Measurements from ENCODE around the gene PTPRM. TPM values are rescaled to one million over a fixed set of nuclear protein-coding genes. Genes with fewer than 3 reads are reported as not detected.

PTPRM gene
- total RNA-seq, 4 donors from 2014 or later = 22.5 to 92.5 (median 39.2) TPM

GRCh38 chr18:8359481-8359880 lies 792.4 kb downstream of the PTPRM start:
- intact Hi-C loops (cut with DNase I; ENCODE audit: low total_unique reads) (no loop called here), in situ Hi-C loops (cut with MboI; ENCODE audit: low pct_ligation_motif_present in 1 of 4, low pct_unique_long_range_greater_than_20kb in 1 of 4, low sequenced_read_pairs in 3 of 4) (no loop called here)
- Histone ChIP-seq H3K27me3 (no peaks in the 10 kb centered on the region), H3K4me1 (no peaks in the 10 kb centered on the region), H3K9me3 (no peaks in the 10 kb centered on the region), H3K27ac (no peak overlapping the region), H3K36me3 (no peaks in the 10 kb centered on the region), H3K4me3 (no peak overlapping the region)
- TF ChIP-seq POLR2A (IDR thresholded peaks at IDR 0.05) (no peak), EP300 (IDR thresholded peaks at IDR 0.05; ENCODE audit: low read depth) (no peak), POLR2AphosphoS5 (IDR thresholded peaks at IDR 0.05) (no peak), CTCF (IDR thresholded peaks at IDR 0.05) (no peak)
- DNase-seq = no peak
- WGBS, 2 donors (ENCODE audit: low coverage in 1 of 2) = 91% methylated on average over 8 of the region's 8 CpGs; no CpG with 5 or more reads in 1 of the 2 donors

- Histone ChIP-seq H3K4me1 (peaks cover 0 to 3% (median under 1%) of the 10 kb centered on the region in 4 donors), H3K4me3 (no peak overlapping the region), H3K27ac (no peak overlapping the region), H3K27me3 (peaks cover 7% of the 10 kb centered on the region), H3K36me3 (no peaks in the 10 kb centered on the region), H3K9me3 (no peaks in the 10 kb centered on the region)
- DNase-seq = no peak
- no peak for TF ChIP-seq EP300 (IDR thresholded peaks at IDR 0.05; ENCODE audit: low read depth)
- TF ChIP-seq POLR2AphosphoS5 (IDR thresholded peaks at IDR 0.05) = no peak
- in situ Hi-C loops (cut with MboI; ENCODE audit: low pct_ligation_motif_present in 1 of 4, low pct_unique_long_range_greater_than_20kb in 1 of 4, low sequenced_read_pairs in 3 of 4) = no loop called here
- intact Hi-C loops (cut with DNase I; ENCODE audit: low total_unique reads) = no loop called here
- 81 to 94% methylated on average over 2 to 5 of the region's 5 CpGs for WGBS, 2 donors (ENCODE audit: low coverage in 1 of 2)
These were observed 794.9 kb downstream of the PTPRM start for GRCh38 chr18:8361941-8362471.

- 75 to 86% methylated on average over 2 to 5 of the region's 5 CpGs for WGBS, 2 donors (ENCODE audit: low coverage in 1 of 2)
- intact Hi-C loops (cut with DNase I; ENCODE audit: low total_unique reads) (no loop called here), in situ Hi-C loops (cut with MboI; ENCODE audit: low pct_ligation_motif_present in 1 of 4, low pct_unique_long_range_greater_than_20kb in 1 of 4, low sequenced_read_pairs in 3 of 4) (no loop called here)
- peaks cover 11% of the 10 kb centered on the region for H3K27me3 ChIP-seq
- peaks cover 0 to 10% (median 4%) of the 10 kb centered on the region in 4 donors for H3K4me1 ChIP-seq
- no peak for DNase-seq
- no peak overlapping the region for H3K27ac ChIP-seq
- TF ChIP-seq POLR2A (IDR thresholded peaks at IDR 0.05) (no peak), CTCF (IDR thresholded peaks at IDR 0.05) (no peak), POLR2AphosphoS5 (IDR thresholded peaks at IDR 0.05) (no peak), EP300 (IDR thresholded peaks at IDR 0.05; ENCODE audit: low read depth) (no peak)
- no peak overlapping the region for H3K4me3 ChIP-seq
- H3K9me3 ChIP-seq = no peaks in the 10 kb centered on the region
- no peaks in the 10 kb centered on the region for H3K36me3 ChIP-seq
These were observed 795.7 kb downstream of the PTPRM start for GRCh38 chr18:8362863-8363262.

- 63 to 67% methylated on average over 2 of the region's 2 CpGs for WGBS, 2 donors (ENCODE audit: low coverage in 1 of 2)
- H3K9me3 ChIP-seq = no peaks in the 10 kb centered on the region
- no peaks in the 10 kb centered on the region for H3K36me3 ChIP-seq
- no peak for DNase-seq
- H3K4me3 ChIP-seq = no peak overlapping the region
- TF ChIP-seq POLR2AphosphoS5 (IDR thresholded peaks at IDR 0.05) (no peak), EP300 (IDR thresholded peaks at IDR 0.05; ENCODE audit: low read depth) (no peak), POLR2A (IDR thresholded peaks at IDR 0.05) (no peak), CTCF (IDR thresholded peaks at IDR 0.05) (no peak)
- peaks cover 0 to 10% (median 4%) of the 10 kb centered on the region in 4 donors for H3K4me1 ChIP-seq
- H3K27me3 ChIP-seq = peaks cover 11% of the 10 kb centered on the region
- H3K27ac ChIP-seq = no peak overlapping the region
- intact Hi-C loops (cut with DNase I; ENCODE audit: low total_unique reads) (no loop called here), in situ Hi-C loops (cut with MboI; ENCODE audit: low pct_ligation_motif_present in 1 of 4, low pct_unique_long_range_greater_than_20kb in 1 of 4, low sequenced_read_pairs in 3 of 4) (no loop called here)
These were observed 797.3 kb downstream of the PTPRM start for GRCh38 chr18:8364385-8364784.

GRCh38 chr18:8365006-8365405 lies 797.9 kb downstream of the PTPRM start:
- intact Hi-C loops (cut with DNase I; ENCODE audit: low total_unique reads) = no loop called here
- no peak for DNase-seq
- TF ChIP-seq CTCF (IDR thresholded peaks at IDR 0.05) (no peak), POLR2AphosphoS5 (IDR thresholded peaks at IDR 0.05) (no peak), EP300 (IDR thresholded peaks at IDR 0.05; ENCODE audit: low read depth) (no peak), POLR2A (IDR thresholded peaks at IDR 0.05) (no peak)
- 80 to 84% methylated on average over 1 to 5 of the region's 5 CpGs for WGBS, 2 donors (ENCODE audit: low coverage in 1 of 2)
- Histone ChIP-seq H3K4me3 (no peak overlapping the region), H3K36me3 (no peaks in the 10 kb centered on the region), H3K9me3 (no peaks in the 10 kb centered on the region), H3K27me3 (peaks cover 11% of the 10 kb centered on the region), H3K27ac (no peak overlapping the region), H3K4me1 (peaks cover 0 to 10% (median 4%) of the 10 kb centered on the region in 4 donors)
- in situ Hi-C loops (cut with MboI; ENCODE audit: low pct_ligation_motif_present in 1 of 4, low pct_unique_long_range_greater_than_20kb in 1 of 4, low sequenced_read_pairs in 3 of 4) = no loop called here
